ENCODE measurements around the gene MLLT6.
A peak's percentile ranks its signal among the peaks of the same experiment; 100 is the strongest.

The MLLT6 gene

DNA sequence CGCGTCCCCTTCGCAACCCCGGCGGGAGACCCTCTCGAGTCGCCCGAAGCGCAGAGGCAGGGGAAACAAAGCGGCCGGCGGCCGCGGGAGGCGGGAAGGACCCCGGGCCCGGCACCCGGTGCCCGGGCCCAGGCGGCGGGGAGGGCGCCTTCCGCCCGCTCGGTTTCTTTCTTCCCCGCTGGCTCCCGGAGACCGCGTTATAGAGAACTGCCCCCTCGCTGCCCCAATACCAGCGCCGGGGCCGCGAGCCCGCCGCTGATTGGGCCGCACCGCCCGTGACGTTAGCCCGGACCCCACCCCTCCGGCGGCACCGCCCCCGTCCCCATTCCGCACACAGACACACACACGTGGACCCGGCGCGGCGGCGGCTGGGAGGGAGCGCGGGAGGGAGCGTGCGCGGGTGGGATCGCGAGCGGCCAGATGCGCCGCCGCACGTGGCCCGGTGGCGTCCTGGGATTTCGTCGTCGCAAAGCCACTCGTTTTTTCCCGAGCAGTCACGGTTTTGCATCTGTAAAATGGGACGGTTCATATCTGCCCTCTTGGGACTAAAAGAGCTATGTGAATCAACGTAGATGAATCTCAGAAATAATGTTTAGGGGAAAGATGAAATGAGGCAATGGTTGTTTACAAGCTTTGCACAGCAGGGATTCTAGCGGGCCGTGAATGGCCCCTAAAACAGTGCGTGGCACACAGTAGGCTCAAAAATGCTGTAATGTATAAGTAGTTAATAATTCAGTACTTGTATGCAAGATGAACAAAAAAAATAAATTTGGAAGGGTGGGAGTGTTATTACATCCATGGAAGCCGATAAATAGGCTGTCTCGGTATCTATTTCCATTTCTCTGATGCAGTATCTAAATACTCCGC is 30.1 kb upstream of the MLLT6 start, which contains the start of gene EPOP:
TSS of gene EPOP (minus strand) at position 209 of the 867 bp plus-strand sequence. CDS start 462 bp downstream, outside the sequence.
- peak; percentile 59 to 72 for DNase-seq (ENCODE audit: low read depth in 2 of 2)

DNA sequence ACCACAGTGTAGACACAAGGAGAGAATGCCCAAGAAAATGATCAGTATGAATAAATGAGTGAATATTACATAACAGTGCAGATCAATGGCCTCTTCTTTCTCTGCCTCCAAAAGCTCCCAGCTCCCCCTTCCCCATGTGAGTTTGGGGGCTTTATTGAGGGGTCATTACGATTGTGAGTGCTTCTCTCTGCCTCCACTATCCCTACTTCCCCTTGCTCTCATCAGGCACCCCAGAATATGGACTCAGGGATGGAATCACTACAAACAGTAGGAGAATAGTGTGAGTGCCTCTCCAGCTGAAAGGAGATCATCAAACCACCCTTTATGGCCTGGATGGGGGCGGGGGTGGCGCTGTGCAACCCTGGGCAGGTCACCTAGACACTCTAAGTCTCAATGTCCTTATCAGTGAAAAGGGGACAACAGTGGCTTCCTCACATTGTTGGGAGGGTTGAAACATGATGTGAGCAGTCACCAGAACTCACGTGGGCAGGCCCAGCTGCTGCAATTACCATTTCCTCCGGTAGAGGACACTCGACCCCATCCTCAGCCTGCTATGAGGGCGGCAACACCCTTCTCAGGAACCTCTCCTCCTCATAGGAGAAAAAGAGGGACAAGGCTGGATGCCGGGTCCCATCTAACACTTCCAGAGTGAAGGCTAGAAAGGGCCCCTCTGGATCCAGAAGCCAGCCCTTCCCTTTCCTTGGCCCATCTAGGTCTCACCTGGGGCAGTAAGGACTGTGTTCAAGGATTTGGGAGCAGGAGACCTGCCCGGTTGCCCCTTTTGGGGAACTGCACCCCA is 28.2 kb upstream of the MLLT6 start:
- peak; percentile 51 to 53 for DNase-seq (ENCODE audit: low read depth in 2 of 2)

DNA sequence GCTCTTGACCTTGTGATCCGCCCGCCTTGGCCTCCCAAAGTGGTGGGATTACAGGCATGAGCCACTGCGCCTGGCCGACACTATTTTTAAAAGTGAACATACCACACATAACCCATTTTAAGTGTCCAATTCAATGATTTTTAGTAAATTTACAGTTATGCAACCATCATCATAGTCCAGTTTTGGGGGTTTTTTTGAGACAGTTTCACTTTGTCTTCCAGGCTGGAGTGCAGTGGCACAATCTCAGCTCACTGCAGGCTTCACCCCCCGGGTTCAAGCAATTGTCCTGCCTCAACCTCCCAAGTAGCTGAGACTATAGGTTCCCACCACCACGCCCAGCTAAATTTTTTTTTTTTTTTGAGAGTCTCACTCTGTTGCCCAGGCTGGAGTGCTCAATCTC is 27.3 kb upstream of the MLLT6 start:
- DNase-seq (ENCODE audit: low read depth in 2 of 2), result no peak

DNA sequence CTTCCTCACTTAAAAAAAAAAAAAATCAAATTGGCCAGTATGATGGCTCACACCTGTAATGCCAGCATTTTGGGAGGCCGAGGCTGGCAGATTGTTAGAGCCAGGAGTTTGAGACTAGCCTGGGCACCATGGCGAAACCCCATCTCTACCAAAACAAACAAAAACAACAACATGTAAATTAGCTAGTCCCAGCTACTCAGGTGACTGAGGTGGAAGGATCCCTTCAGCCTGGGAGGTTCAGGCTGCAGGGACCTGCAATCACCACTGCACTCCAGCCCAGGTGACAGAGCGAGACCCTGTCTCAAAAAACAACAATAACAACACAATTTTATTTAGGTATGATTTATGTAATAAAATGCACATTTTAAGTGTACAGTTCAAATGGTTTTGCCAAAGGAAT is 24.0 kb upstream of the MLLT6 start:
- DNase-seq (ENCODE audit: low read depth in 2 of 2), result no peak

DNA sequence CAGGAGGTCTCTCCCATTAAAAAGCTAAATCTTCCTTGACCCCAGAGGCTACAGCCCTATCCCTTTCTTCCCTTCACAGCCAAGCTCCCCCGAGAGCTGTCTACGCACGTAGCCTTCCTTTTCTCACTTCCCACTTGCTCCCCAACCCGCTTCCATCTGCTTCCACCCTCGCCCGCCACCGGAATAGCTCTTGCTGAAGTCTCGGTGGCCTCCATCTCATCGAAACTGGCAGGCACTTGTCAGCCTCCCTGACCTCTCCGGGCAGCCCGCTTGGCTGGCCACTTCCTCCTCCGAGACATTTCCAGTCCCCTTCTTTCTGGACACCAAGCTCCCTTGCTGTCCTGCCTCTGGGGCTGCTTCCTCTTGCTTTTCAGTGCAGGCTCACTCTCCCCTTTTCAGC is 19.6 kb upstream of the MLLT6 start:
- no peak for DNase-seq (ENCODE audit: low read depth in 2 of 2)

DNA sequence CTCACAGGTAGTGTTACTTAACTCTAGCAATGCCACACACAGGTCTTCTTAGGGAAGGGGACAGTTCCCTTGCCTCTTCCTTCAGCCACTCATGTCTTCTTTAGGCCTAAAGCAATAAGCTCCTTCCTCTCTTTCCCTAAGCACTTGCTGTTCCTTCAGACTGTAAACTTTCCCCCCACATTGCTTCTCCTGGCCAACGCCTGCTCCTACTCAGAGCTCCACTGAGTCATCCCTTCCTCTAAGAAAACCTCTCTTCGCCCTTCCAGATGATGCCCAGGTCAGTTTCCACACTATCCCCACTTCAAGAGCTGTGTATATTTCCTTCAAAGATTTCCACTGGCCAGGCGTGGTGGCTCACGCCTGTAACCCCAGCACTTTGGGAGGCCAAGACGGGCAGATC is 17.8 kb upstream of the MLLT6 start:
- DNase-seq (ENCODE audit: low read depth in 2 of 2), result no peak

DNA sequence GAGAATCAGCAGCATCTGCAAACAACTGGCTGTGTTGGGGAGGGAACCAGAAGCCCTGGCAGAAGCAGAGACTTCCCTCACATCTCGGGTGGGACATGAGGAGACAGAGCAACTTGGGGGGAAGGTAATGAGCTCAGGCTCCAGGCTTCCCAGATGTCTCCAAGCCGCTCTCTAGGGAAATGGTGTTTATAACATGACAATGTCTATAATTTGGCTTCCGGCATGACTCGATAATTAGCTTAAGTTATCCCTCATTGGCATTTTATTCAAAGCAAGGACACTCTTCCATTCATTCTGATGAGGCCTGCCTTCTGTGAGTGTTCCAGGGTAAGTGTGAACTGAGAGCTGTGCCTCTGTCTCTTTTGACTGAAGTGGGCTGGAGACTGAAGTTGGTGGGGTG is 14.7 kb upstream of the MLLT6 start:
- DNase-seq (ENCODE audit: low read depth in 2 of 2), result no peak

DNA sequence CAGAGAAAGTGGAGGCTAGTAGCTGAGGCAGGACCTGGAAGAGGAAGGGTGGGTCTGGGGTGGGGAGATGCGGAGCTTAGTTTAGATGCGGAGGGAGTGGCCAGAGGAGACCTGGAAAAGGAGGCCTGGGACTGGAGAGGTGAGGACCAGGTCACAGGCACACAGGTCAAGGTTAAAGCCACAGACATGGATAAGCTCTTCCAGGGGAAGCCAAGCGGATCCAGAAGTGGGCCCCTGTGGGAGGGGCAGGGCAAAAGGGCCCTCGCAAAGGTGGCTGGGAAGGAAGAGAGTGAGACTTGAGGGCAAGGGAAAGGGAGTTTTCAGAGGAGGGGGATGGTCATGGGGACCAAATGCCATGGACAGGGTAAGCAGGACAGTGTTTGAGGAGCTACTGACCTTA is 13.9 kb upstream of the MLLT6 start:
- no peak for DNase-seq (ENCODE audit: low read depth in 2 of 2)

DNA sequence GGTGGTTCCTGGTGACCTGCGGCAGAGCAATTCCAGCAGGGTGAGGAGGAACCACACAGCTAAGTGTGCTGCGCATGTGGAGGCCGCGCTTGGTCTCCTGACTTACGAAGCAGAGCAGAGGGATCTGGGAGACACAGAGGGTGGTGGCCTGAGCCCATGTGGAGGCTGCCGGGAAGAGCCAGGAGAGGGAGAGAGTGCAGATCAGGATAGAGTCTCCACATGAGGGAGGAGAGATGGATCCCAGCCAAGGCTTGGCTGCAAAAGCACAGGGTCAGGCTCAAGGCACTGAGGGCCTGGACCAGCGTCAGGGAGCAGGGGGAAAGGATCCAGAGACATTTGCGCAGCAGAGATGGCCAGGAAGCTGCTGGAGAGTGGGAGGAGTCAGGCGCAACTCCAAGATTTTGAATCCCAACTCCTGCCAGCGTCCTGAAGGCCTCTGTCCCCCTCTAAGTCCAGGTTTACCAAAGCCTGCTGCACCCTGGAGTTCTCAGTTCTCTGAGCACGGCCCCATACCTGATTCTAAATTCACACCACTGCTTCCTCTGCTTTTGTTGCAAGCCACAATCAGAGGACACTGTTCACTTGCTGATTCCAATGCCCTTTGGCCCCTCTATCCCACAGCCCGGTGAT is 11.3 kb upstream of the MLLT6 start:
- no peak for DNase-seq (ENCODE audit: low read depth in 2 of 2)

DNA sequence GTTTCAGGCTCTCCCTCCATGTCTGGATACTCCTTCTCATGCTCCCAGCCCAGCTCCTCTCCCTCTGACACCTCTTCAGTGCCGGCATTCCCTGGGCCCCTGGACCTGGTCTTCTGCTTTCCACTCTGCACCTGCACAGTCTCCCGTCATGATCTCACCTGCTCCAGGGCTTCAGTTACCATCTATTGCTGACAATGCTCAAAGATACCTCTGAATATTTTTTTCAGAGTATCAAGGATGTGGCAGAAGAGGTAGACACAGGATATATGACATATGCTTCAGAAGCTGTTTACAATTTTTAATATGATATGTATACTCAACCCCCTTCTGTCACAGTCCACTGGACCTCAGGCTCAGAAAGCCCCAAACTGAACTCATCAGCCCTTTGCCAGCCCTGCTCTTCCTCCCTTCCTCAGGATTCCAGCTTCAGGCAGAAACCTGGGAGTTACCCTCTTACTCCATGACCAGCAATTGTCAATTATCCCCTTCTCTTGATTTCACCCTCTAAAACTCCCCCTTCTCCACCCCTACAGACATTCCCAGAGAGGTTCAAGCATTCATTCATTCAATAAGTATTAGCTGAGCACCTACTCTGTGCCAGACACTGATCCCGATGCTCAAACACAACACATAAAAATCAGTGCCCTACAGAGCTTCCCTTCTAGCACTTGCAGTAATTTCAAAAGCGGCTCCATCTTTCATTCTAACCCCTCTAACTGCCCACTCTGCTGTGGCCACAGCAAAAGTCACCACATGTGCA is 7.8 kb upstream of the MLLT6 start:
- DNase-seq (ENCODE audit: low read depth in 2 of 2), result no peak

DNA sequence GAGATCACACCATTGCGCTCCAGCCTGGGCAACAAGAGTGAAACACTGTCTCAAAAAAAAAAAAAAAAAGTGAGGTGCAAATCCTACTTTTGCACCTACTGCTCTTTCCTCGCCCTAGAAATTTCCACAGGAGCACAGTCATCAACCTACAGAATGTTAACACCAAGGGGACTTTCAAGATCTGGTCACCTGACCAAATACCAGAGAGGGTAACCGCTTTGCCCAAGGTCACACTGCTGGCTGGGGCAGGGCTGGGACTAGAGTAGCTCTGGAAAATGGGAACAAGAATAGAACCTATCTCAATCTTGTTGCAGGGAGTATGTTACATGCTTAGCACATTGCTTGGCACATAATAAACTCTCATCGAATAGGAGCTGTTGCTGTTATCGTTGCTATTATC is 6.3 kb upstream of the MLLT6 start:
- no peak for DNase-seq (ENCODE audit: low read depth in 2 of 2)

DNA sequence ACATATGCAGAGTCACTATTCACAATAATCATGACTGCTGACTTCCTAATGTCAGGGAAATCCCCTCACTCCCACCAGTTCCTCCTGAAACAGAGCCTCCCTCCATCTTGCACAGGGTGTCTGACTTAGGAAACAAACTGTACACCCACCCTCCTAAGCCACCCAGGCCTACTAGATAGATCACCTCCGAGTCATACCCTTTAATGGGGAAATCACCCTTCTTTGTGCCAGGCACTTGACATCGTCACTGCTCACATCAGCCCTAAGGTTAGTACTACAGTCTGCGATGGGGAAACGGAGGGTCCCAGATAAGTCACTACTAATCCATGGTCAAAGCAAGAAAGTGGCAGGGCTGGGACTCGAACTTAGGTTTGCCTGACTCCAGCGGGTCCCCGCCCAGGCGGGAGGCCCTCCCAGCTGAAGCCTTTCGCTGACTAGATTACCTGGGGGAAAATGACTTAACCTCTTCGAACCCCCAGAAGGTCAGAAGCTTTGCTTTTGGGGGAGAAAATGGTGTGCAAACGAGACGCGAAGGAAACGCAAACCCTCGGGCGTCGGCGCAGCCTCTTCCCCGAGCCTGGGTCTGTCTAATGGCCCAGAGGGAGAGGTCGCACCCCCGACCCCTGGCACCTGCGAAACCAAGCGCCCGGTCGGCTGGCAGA is 3.4 kb upstream of the MLLT6 start:
- DNase-seq (ENCODE audit: low read depth in 2 of 2), result no peak

DNA sequence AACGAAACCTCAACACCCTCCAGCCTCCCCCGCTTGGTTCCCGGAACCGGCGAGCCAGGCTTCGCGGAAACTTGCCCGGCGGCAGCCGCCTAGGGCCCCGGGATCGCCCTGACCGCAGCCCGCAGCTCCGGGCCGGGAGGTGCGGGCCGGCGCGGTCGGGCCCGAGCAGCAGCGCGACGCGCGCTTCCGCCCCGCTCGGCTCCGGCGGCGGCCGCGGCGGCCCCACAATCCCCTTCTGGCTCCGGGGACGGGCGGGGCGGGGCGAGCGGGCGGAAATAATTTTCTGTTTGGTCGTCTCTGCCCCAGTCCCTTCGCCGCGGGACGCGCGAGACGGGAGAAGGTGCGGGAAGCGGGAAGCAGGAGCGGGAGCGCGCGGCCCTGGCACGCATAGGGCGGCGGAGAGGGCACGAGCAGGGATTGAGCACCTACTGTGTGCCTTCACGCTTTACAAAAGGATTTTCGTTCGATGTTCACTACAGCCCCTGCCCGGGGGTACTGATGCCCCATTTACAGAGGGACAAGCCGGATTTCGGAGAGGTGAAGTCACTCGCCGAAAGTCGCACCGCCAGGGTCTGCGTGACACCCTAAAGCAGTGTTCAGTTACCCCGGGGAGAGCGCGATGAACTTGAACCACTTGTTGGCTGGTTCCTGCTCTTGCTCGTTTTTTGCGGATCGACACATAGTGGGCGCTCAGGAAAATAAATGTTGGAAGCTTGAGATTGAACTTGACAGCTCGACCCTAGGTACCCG is 2.7 kb upstream of the MLLT6 start:
- peak; percentile 65 to 68 for DNase-seq (ENCODE audit: low read depth in 2 of 2)

DNA sequence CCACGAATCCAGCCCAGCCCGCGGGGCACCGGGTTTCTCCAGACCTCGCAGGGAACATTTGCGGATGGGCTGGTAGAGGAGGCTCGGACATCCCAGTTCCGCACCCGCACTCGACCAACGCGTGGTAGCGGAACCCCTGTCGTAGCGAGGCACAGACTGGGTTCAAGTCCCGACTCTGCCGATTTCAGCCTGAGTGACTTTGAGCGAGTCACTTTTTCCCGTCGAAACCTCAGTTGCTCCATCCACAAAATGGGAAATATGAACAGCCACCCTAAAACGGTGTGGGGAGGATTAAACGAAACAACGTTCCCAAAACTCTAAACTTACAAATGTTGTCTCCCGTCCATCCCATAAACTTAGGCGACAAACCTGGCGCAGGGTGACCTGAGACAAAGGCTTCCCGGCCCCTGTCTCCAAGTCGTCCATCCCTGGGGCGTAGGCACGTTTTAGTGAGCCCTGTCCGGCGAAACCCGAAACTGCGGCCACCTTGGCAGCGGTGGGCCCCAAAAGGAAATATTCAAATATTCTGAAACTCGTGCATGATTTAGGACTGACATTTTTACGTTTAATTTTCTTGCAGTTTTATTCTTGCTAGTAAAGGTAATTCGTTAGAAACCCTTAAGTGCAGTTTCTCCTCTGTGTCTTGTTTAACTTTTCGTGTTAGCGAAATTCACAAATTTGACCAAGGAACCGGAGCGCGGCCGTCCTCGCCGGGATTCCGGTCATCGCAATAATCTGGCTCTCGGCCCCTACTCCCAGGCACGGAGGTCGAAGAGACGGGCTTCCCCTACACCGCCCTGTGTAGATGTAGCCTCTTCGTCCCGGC is 1.9 kb upstream of the MLLT6 start:
- DNase-seq (ENCODE audit: low read depth in 2 of 2), result no peak

DNA sequence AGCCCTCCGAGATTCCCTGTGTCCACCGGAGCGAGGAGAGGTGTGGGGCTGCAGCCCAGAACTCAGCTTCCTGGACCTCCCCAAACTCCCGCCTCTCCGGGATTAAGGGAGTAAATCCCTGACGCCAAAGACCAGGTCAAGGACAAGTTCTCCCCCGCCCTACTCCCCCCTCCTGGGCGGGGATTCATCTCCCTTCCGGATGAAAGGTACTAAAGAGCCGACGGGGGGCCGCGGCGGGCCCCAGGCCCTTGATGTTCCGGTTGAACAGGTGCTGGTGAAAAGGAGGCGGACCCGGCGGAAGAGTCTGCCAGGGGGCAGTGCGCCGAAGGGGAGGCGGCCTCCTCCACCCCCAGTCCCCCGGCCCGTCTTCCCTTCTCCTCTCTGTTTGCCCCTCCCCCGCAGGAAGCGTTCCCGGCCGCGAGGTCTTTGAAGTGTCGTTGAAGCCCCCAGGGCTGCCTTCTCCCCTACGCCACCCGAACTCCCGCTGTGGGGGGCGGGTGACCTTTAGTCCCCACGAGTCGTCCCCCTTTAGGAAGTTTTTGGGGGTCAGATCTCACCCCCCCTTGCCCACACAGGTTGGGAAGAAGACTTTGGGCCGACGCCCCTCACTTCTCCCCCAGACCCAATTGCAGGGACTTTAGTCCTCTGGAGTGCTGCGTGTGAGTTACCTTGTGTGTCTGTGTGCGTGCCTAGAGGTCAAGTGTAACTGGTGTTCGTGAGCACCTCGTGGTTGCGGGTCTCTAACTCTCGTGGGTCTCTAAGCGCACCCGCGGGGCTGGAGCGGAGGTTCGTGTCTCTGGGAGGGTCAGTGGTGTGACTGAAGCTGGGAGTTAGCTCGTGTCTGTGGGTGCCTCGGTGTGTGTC is 1.1 kb upstream of the MLLT6 start:
- peak in 1 of 2 donors; percentile 54 for DNase-seq (ENCODE audit: low read depth in 2 of 2)

DNA sequence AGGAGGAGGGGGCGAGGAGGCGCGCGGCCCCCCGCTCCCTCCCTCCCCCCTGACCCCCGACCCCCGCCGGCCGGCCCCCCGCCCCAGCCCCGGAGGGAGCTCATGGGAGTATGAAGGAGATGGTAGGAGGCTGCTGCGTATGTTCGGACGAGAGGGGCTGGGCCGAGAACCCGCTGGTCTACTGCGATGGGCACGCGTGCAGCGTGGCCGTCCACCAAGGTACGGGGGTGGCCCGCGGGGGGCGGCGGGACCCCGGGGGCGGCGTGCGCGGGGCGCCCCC is 390 bp downstream of the MLLT6 start:
- no peak for DNase-seq (ENCODE audit: low read depth in 2 of 2)

DNA sequence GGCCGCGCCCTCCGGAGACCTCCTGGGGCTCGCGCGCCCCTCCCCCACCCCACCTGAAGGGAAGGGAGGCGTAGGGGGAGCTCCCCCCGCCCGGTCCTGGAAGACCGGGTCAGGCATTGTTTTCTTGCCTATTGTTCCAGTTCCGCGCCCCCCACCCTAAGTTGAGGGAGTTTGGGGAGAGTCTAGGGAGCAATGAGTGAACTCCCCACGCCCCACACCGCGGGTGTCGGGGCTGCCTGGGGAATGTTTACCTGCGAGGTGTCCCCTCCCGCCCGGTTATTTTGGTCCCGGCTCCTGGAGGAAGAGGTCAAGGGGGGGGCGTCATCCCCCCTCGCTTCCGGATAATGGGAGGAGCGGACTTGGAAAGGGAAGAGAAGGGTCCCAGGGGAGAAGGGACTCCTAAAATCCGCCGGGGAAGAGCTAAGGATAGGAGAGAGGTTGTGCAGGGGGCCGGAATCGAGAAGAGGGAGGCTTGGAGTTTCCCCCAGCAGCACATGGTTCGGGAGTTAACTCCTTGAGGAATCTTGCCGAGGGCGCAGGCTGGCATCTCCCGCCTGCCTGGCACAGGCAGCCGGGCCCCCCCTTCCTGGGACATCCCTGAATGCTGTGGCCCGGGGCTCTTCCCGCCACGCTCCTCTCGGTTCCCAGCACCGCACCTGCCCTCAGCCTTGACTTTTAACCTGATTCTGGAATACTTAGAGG is 881 bp downstream of the MLLT6 start:
- DNase-seq (ENCODE audit: low read depth in 2 of 2), result no peak

DNA sequence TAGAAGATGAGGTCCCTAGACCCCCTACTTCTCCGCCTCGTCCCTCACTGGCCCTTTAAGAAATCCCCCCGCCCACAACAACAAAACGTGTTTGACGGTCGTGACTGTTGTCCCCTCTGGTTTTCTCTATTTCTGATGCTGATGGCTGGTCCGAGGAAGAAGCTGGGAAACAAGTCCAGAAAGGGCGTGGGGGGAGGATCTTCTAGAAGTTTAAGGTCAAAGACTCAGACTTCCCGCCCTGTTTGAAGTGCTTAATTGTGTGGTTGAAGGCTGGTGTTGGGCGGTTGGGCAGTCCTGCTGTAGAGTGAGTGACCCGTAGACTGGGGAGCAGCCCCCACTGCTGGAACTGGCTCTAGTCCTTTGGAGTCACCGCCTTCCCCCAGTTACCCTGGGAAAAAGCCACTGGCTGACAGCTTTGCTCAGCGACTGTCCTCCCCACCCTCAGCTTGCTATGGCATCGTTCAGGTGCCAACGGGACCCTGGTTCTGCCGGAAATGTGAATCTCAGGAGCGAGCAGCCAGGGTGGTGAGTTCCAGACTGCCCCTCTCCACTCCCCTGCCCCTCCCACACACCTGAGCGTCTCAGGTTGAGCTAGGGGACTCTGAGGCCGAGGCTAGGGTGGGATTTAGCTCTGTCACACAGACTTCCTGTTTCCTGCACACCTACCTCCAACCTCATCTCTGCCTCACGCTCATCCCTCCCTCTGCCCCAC is 1.6 kb downstream of the MLLT6 start:
- DNase-seq (ENCODE audit: low read depth in 2 of 2), result no peak

Measured in stimulated activated CD8-positive, alpha-beta memory T cell treated with anti-CD3 and anti-CD28 coated beads, Interleukin-2, amount 100 ng/mL, for 1 hour (primary cell).